ENCODE results near the gene TRIM50. TPM values are rescaled to one million over a fixed set of nuclear protein-coding genes. Genes with fewer than 3 reads are reported as not detected.
"Not testable (repeated sequence)": the region's sequence is repeated elsewhere in the genome, so short reads cannot be mapped to it uniquely, and the experiment has no call there.

The TRIM50 gene
- total RNA-seq, 1 donor from 2014 or later: 0.48 TPM

DNA sequence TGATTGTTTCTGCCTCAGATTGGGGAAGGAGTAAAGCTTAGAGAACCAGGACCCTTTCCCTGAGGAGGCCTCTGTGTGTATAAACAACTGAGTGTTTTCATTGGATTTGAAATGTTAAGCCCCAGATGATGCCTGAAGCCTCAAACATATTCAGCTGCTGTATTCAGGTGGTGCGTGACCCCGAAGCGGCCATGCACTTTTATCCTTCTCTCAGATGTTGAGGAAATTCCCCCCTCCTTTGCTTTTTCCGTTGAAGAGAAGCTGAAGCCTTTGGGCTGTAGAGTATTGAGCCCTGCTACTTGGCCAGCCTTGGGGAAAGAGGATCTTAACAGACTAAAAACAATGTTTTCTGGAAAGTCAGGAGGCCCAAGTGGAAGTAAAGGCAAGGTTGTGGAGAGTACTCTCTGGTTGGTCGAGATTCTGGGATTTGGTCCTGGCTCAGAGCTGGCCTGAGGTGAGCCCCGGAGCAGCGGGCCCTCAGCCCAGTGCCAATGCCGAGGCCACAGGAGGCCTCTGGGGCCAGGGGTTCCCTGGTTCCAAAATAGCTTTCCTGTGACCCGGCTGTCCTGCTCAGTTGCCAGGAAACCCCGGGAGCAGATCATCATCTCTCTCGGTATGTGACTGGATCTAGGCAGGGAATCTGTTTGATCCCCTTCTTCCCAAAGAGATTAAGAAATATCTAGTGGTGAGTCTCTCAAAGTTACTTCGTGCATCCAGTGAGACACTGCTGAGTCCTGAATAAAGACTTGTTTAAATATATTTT, 22.6 kb upstream of the TRIM50 start:
- DNase-seq (ENCODE audit: low spot score): no peak

GRCh38 chr7:73349763-73350162, 21.9 kb upstream of the TRIM50 start:
- no peak for DNase-seq (ENCODE audit: low spot score)

DNA sequence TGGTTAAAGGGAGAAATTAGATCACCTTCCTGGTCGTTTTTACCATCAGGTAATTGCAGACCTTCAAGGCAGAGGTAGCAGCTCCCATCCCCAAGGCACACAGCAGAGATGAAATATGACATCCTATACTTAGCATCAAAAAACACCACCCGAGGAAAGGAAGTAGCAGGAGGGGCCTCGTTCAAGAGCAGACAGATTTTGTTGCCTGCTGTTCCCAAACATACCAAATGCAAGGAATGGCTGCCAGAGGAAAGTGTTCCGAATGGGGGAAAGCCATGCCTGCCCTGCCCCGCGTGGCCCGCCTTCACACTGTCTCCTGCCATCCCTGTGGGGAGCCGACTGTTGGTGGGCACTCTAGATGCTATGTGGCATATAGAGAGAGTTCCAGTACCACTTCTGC, 18.1 kb upstream of the TRIM50 start:
- DNase-seq (ENCODE audit: low spot score): no peak

DNA sequence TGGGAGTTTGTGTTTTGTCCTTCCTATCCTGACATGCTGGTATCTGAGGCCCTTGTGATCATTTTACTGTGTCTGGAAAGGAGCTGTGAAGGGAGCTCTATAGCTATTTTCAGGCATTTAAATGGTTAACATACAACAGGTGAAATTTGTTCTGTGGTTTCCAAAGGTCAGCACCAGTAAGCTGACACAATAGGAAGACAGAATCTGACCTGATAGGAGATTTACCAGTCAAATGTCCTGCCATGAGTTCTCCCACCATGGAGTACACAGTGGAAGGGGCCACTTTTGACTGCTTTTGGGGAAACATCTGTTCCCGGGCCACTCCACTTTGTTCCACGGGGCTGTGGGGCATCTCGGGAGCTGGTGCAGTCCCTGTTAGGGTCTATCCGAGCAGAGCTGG, 17.7 kb upstream of the TRIM50 start:
- DNase-seq (ENCODE audit: low spot score): no peak

DNA sequence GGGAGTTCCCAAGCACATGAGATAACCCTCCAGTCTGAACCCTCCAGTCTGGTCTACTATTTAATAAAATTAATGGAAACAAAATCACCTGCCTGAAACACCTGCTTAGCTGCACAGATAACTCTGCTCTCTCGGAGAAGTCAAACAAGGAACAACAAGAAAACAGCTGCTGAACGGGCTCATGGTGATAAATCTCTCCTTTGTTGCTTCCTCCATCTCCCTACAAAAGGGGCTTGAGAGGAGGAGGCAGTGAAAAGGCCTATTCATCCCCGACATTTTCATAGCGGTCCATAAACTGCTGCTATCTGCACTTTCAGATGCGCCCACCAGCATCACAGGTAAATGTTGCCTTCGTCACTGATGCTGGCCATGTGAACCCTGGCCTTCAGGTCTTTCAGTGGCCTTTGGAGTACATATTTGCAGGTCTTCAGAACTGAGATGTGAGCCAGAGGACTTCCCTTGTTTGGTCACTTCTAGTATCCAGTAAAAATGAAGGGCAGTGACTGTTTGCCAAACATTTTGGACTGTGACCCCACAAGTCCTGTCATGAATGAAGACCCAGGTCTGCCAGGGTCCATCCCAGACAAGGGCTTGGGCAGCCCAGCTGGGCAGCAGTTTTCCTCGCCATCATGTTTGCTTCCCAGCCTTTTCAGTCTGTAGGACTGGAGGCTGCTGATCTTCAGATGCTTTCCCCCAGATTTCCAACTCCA, 15.9 kb upstream of the TRIM50 start:
- DNase-seq (ENCODE audit: low spot score): no peak

GRCh38 chr7:73342645-73343044, 14.8 kb upstream of the TRIM50 start:
- DNase-seq (ENCODE audit: low spot score): peak; percentile 77

GRCh38 chr7:73341877-73342276, 14.0 kb upstream of the TRIM50 start:
- DNase-seq (ENCODE audit: low spot score): peak; percentile 59

DNA sequence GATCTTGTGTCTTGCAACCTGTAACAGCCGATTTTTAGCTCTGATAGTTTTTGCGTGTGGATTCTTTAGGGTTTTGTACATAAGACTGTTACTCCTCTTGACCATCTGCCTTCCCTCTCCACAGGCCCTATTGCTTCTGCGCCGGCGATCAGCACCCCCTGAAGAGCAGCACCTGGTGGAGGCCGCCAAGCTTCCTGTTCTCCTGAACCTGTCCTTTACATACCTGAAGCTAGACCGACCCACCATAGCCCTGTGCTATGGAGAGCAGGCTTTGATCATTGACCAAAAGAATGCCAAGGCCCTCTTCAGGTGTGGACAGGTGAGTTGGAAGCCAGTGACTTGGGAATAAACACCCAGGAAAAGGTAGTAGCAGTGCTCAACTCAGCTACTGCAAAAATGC, 12.6 kb upstream of the TRIM50 start:
- no peak for DNase-seq (ENCODE audit: low spot score)

- DNase-seq (ENCODE audit: low spot score): no peak
These were observed 10.4 kb upstream of the TRIM50 start for GRCh38 chr7:73338321-73338720.

- no peak for DNase-seq (ENCODE audit: low spot score)
These were observed 4.6 kb upstream of the TRIM50 start for GRCh38 chr7:73332447-73332846.

- DNase-seq (ENCODE audit: low spot score): no peak
These were observed 2.9 kb upstream of the TRIM50 start for GRCh38 chr7:73330772-73331171.

DNA sequence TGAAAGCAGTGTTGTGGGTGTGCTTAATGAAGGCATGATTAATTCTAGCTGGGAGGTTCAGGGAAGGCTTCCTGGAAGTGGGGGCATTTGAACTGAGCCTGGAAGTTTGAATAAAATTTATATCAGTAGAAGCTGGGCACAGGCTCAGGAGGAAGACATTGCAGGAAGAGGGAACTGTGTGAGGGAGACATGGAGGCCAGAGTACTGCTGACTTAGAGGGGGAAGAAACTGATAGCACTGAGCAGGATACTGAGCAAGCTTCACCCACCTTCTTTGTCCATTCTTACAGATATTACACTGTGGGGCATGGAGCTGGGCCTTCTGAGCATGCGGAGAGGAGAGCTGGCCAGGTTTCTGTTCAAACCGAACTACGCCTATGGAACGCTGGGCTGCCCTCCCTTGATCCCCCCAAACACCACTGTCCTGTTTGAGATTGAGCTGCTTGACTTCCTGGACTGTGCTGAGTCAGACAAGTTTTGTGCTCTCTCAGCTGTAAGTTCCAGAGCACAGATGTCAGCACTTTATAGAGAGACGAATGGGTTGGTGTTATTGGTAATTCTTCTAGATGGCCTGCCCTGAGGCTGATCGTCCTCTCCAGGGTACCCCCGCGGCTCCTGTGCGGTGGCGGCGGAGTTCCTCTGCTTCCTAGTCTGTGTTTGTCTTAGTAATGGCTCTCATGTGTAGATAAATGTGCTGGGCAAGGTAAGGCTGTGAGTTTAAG, 2.1 kb upstream of the TRIM50 start:
- DNase-seq (ENCODE audit: low spot score): peak; percentile 83

DNA sequence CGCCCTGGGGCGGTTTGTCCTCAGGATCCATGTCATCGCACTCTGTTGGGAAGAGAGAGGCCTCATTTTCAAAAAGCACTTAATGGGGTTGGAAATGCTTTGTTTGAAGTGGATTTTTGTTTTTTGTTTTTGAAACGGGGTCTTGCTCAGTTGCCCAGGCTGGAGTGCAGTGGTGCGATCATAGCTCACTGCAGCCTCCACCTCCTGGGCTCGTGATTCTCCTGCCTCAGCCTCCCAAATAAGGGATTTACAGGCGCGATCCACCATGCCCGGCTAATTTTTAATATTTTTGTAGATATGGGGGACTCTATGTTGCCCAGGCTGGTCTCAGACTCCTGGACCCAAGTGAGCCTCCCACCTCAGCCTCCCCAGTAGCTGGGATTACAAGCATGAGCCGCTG, 814 bp upstream of the TRIM50 start:
- DNase-seq (ENCODE audit: low spot score): no peak

- DNase-seq (ENCODE audit: low spot score): not testable (repeated sequence)
These were observed 433 bp downstream of the TRIM50 start for GRCh38 chr7:73327449-73327848.

DNA sequence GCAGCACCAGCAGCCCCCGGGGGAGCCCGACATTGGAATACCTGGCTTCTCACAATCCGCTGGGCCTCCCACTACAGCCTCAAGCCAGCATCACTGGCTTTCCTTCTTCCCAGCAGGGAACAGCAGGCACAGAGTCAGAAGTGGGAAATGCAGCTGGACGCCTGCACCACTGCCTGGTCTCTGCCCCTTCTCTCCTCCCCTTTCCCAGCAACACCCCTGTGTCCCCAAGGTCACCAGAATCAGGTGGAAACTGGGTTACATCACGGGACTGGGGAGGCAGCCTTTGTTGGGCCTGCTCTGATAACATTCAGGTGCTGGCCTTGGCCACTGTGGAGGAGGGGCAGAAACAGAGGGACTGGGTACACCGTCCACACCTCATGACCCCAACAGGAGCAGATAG, 2.5 kb downstream of the TRIM50 start:
- DNase-seq (ENCODE audit: low spot score): not testable (repeated sequence)

GRCh38 chr7:73324081-73324845, 3.6 kb downstream of the TRIM50 start:
- DNase-seq (ENCODE audit: low spot score): peak; percentile 61

DNA sequence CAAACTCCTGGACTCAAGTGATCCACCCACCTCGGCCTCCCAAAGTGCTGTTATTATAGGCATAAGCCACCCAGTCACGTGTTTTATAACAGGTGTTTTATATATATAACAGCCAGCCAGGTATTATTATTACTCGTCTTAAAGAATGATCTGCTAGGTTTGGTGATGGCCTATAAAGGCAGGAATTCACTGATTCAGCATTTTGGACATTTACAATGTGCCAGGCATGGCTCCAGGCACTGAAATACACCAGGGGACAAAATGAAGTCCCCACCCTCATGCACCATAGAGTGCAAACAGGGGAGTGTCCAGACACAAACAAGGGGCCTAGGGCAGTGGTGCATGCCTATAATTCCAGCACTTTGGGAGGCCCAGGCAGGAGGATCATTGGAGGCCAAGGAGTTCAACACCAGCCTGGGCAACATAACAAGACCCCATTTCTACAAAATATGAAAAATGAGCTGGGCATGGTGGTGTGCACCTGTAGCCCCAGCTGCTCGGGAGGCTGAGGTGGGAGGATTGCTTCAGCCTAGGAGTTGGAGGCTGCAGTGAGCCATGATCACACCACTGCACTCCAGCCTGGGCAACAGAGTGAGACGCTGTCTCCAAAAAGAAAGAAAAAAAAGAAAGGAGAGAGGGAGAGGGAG, 4.3 kb downstream of the TRIM50 start:
- DNase-seq (ENCODE audit: low spot score): not testable (repeated sequence)

DNA sequence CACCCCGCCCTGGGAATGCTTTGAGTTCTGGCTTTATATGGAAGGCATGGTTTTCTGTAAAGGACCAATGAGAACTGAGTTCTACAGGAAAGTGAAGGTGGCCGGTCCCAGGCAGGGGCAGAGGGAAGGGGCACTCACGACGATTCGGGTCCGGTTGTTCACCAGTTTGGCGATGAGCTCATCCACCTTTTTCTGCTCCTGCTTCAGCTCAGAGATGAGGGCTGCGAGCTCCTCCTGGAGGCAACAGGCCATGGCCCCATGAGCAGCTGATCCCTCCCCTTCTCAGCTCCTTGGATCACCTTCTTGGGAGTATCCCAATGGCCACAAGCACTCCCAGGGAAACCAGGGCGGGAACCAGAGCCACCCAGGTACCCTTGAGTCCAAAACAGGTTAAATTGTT, 7.9 kb downstream of the TRIM50 start:
- not testable (repeated sequence) for DNase-seq (ENCODE audit: low spot score)

GRCh38 chr7:73319541-73319940, 8.3 kb downstream of the TRIM50 start:
- DNase-seq (ENCODE audit: low spot score): not testable (repeated sequence)

- not testable (repeated sequence) for DNase-seq (ENCODE audit: low spot score)
These were observed 9.2 kb downstream of the TRIM50 start for GRCh38 chr7:73318656-73319204.

- DNase-seq (ENCODE audit: low spot score): no peak
These were observed 11.4 kb downstream of the TRIM50 start for GRCh38 chr7:73316521-73316920.
